Daoy (cell line): ENCODE measurements around the gene PHEX. TPM values are rescaled to one million over a fixed set of nuclear protein-coding genes. Genes with fewer than 3 reads are reported as not detected.

Source experiments
- DNase-seq: peaks from one replicate; pipeline ENCODE4 v3.0.0-alpha.2; 2015; ENCODE audit warnings: low read depth
- total RNA-seq: library from RNA; depleted of rRNA; stranded (reverse); fragments of >200 nt; shearing (Covaris generic); gene quantifications from 2 replicates; pipeline ENCODE4 v1.2.3, GENCODE V29; 2014

PHEX gene
- total RNA-seq, 1 experiment from 2014 or later: 1.1 TPM

- DNase-seq: no peak
Observed at GRCh38 chrX:22148565-22148964, 116.4 kb downstream of the PHEX start.

GRCh38 chrX:22150371-22150770 lies 118.2 kb downstream of the PHEX start:
- no peak for DNase-seq

- DNase-seq: no peak
Observed at GRCh38 chrX:22155126-22155525, 123.0 kb downstream of the PHEX start.

GRCh38 chrX:22159071-22159470 lies 126.9 kb downstream of the PHEX start:
- DNase-seq: no peak

- no peak for DNase-seq
Observed at GRCh38 chrX:22163326-22163725, 131.2 kb downstream of the PHEX start.

GRCh38 chrX:22164770-22165388 lies 132.8 kb downstream of the PHEX start:
- DNase-seq: no peak

GRCh38 chrX:22165732-22166457 lies 133.8 kb downstream of the PHEX start:
- no peak for DNase-seq

GRCh38 chrX:22171287-22172060 lies 139.3 kb downstream of the PHEX start:
- no peak for DNase-seq

GRCh38 chrX:22173966-22174365 lies 141.8 kb downstream of the PHEX start:
- DNase-seq: no peak

- no peak for DNase-seq
Observed at GRCh38 chrX:22177950-22178515, 145.9 kb downstream of the PHEX start.

GRCh38 chrX:22184096-22184495 lies 152.0 kb downstream of the PHEX start:
- no peak for DNase-seq

- DNase-seq: no peak
Observed at GRCh38 chrX:22186165-22186564, 154.0 kb downstream of the PHEX start.

- DNase-seq: peak; percentile 54
Observed at GRCh38 chrX:22192419-22193060, 160.4 kb downstream of the PHEX start.

- DNase-seq: no peak
Observed at GRCh38 chrX:22193851-22194659, 161.9 kb downstream of the PHEX start.

- no peak for DNase-seq
Observed at GRCh38 chrX:22194660-22194945, 162.5 kb downstream of the PHEX start.

- no peak for DNase-seq
Observed at GRCh38 chrX:22196149-22196548, 164.0 kb downstream of the PHEX start.

- DNase-seq: no peak
Observed at GRCh38 chrX:22202251-22202650, 170.1 kb downstream of the PHEX start.

- DNase-seq: no peak
Observed at GRCh38 chrX:22203186-22203585, 171.1 kb downstream of the PHEX start.

GRCh38 chrX:22206781-22207180 lies 174.7 kb downstream of the PHEX start:
- no peak for DNase-seq

- peak; percentile 73 for DNase-seq
Observed at GRCh38 chrX:22220941-22221340, 188.8 kb downstream of the PHEX start.

- DNase-seq: peak; percentile 0
Observed at GRCh38 chrX:22234380-22234779, 202.3 kb downstream of the PHEX start.
